Measurements from ENCODE around the gene ABCB4. TPM values are rescaled to one million over a fixed set of nuclear protein-coding genes. Genes with fewer than 3 reads are reported as not detected.

The ABCB4 gene
- total RNA-seq, 4 donors from 2014 or later: 0.17 to 4.3 (median 3.7) TPM; not detected in 1

DNA sequence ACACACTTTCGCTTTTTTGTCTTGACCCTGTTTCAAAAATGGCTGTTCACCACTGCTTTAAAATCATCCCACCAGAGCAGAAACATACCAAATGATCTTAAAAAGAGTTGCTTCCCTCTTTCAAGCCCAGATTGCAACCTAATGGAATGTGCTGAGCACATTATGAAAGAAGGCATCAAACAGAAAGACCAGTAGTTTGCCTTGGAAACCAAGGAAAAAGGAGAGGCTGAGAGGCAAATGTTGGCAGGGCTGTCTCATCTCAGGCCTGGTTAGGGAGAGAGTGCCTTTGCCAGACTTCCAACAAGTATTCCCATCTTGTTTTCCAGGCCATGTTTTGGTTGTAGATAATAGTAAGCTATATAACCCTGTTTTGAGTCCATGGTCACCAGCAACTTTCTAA lies 64.3 kb downstream of the ABCB4 start:
- H3K4me3 ChIP-seq (replicated peaks in 1 of 3): no peak overlapping the region
- intact Hi-C loops (cut with DNase I): no loop called here
- WGBS, 2 donors: 98% methylated on average over 1 of the region's 1 CpG
- no peaks in the 10 kb centered on the region for H3K9me3 ChIP-seq
- TF ChIP-seq POLR2A (IDR thresholded peaks at IDR 0.05): no peak
- TF ChIP-seq, protein P1, sequence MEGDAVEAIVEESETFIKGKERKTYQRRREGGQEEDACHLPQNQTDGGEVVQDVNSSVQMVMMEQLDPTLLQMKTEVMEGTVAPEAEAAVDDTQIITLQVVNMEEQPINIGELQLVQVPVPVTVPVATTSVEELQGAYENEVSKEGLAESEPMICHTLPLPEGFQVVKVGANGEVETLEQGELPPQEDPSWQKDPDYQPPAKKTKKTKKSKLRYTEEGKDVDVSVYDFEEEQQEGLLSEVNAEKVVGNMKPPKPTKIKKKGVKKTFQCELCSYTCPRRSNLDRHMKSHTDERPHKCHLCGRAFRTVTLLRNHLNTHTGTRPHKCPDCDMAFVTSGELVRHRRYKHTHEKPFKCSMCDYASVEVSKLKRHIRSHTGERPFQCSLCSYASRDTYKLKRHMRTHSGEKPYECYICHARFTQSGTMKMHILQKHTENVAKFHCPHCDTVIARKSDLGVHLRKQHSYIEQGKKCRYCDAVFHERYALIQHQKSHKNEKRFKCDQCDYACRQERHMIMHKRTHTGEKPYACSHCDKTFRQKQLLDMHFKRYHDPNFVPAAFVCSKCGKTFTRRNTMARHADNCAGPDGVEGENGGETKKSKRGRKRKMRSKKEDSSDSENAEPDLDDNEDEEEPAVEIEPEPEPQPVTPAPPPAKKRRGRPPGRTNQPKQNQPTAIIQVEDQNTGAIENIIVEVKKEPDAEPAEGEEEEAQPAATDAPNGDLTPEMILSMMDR (IDR thresholded peaks at IDR 0.05): no peak
- DNase-seq: no peak
- H3K27ac ChIP-seq: no peak overlapping the region
- peaks cover 3 to 15% of the 10 kb centered on the region in 2 donors for H3K4me1 ChIP-seq
- H3K27me3 ChIP-seq: no peaks in the 10 kb centered on the region
- H3K36me3 ChIP-seq: no peaks in the 10 kb centered on the region

DNA sequence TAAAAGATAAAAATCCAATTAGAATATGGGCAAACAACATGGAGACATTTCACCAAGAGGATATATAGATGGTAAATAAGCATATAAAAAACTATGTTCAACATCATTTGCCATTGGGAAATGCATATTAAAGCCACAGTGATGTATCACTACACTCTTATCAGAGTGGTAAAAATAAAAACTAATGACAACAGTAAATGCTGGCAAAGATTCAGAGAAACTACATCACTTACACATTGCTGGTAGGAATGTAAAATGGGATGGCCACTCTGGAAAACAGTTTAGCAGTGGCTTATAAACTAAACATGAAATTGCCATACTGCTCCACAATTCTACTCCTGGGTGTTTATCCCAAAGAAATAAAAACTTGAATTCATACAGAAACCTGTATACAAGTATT lies 70.8 kb downstream of the ABCB4 start:
- Histone ChIP-seq H3K4me3 (replicated peaks in 1 of 3) (no peak overlapping the region), H3K9me3 (no peaks in the 10 kb centered on the region), H3K36me3 (peaks cover 0 to 3% of the 10 kb centered on the region in 2 donors), H3K27me3 (no peaks in the 10 kb centered on the region), H3K4me1 (no peaks in the 10 kb centered on the region), H3K27ac (no peak overlapping the region)
- no peak for DNase-seq
- intact Hi-C loops (cut with DNase I): no loop called here
- TF ChIP-seq, protein P1 (IDR thresholded peaks at IDR 0.05): no peak
- no peak for TF ChIP-seq POLR2A (IDR thresholded peaks at IDR 0.05)

DNA sequence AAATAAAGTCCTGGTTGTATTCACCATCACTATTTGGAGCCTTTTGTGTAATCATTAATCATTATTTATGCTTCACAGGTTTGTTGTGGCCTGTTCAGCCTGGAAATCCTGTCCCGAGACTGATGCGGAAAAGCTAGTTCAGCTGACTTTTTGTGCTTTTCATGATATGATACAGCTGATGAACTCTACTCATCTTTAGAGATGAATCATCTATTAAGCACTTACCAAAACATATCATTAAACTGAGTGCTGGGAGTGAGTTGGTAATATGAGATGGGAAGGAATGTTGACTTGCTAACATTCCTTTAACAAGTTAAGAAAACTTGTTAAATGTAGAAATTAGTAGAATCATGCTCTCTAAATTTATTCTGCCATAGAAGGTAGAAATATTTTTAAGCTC lies 77.0 kb downstream of the ABCB4 start:
- WGBS, 2 donors: 88 to 97% methylated on average over 2 of the region's 2 CpGs
- no peak for DNase-seq
- Histone ChIP-seq H3K9me3 (no peaks in the 10 kb centered on the region), H3K4me3 (replicated peaks in 1 of 3) (no peak overlapping the region), H3K36me3 (peaks cover 16 to 19% of the 10 kb centered on the region in 2 donors), H3K27me3 (no peaks in the 10 kb centered on the region), H3K4me1 (no peaks in the 10 kb centered on the region), H3K27ac (no peak overlapping the region)
- no peak for TF ChIP-seq POLR2A (IDR thresholded peaks at IDR 0.05)
- TF ChIP-seq, protein P1 (IDR thresholded peaks at IDR 0.05): no peak
- intact Hi-C loops (cut with DNase I): no loop called here

DNA sequence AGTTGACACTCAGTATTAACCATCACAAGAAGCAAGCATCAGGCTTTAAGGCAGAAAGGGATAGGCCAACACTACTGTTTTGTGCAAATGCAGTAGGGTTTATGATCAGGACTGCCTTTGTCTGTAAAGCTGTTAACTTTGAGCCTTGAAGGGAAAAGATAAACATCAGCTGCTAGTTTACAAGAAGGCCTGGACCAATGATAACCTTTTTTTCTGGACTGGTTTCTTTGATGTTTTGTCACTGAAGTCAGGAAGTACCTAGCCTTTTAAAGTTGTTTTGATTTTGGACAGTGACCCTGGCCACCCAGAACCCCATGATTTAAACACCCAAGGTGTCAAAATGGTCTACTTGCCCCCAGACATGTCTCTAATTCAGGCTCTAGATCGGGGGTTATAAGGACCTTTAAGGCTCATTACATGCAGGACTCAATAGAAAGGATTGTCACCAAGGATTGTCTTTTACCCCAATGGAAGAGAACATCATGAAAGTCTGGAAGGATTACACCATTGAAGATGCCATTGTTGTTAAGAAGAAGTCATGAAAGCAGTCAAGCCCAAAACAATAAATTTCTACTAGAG lies 79.9 kb downstream of the ABCB4 start:
- TF ChIP-seq, protein P1 (IDR thresholded peaks at IDR 0.05): no peak
- peaks cover 28 to 33% of the 10 kb centered on the region in 2 donors for H3K36me3 ChIP-seq
- H3K4me1 ChIP-seq: no peaks in the 10 kb centered on the region
- no peak for DNase-seq
- no peak overlapping the region for H3K4me3 ChIP-seq (replicated peaks in 1 of 3)
- no peaks in the 10 kb centered on the region for H3K27me3 ChIP-seq
- no peaks in the 10 kb centered on the region for H3K9me3 ChIP-seq
- intact Hi-C loops (cut with DNase I): no loop called here
- no peak overlapping the region for H3K27ac ChIP-seq
- WGBS, 2 donors: 100% methylated on average over 1 of the region's 1 CpG

DNA sequence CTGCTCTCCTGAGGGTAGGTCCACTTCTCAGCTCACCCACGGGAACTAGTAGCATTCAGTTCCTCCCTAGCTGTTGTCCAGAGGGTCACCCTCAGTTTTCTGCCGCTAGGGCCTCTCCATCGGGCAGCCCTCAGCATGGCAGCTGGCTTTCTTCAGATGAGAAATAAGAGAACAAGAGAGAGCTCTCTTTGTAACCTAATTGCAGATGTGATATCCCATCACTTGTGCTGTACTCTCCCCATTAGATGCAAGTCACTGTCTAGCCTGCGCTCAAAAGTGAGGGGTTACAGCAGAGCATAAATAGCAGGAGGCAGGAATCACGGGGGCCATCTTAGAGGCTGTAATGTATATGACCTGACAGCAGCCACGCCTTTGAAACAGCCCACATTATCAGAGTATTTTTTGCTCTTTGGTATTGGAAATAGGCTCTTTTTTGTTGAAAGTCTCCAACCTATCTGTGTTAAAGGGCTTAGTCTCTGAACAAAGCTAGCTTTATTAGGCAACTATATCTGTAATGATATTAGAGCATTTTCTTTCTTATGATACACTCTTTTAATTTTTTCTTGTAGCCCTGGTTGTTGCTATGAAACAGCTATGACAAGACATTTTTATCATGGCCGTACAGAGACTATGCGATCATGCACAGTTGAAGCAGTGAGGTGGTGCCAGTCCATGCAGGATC lies 84.3 kb downstream of the ABCB4 start:
- peaks cover 32 to 44% of the 10 kb centered on the region in 2 donors for H3K36me3 ChIP-seq
- no peak overlapping the region for H3K4me3 ChIP-seq (replicated peaks in 1 of 3)
- H3K27ac ChIP-seq: no peak overlapping the region
- no peak for TF ChIP-seq POLR2A (IDR thresholded peaks at IDR 0.05)
- TF ChIP-seq, protein P1 (IDR thresholded peaks at IDR 0.05): no peak
- WGBS, 2 donors: 96% methylated on average over 8 of the region's 8 CpGs
- intact Hi-C loops (cut with DNase I): no loop called here
- H3K27me3 ChIP-seq: no peaks in the 10 kb centered on the region
- no peaks in the 10 kb centered on the region for H3K4me1 ChIP-seq
- no peaks in the 10 kb centered on the region for H3K9me3 ChIP-seq
- DNase-seq: no peak

Data from thyroid gland (tissue), 4 donors.